GM13976 (cell line): ENCODE results near the gene RRP36.
A peak's percentile ranks its signal among the peaks of the same experiment; 100 is the strongest.

Experiments
- DNase-seq: peaks from one replicate; pipeline ENCODE4 v3.0.0; 2012; ENCODE audit warnings: low spot score
- in situ Hi-C: fragments of 300-500 bp; cut with MboI; formaldehyde crosslinking; loops from one replicate; pipeline ENCODE4 v1.12.0; 2022; ENCODE audit warnings: low sequenced_read_pairs, mixed read lengths, inconsistent platforms; ENCODE audit not compliant: unreplicated experiment
- TF ChIP-seq, protein P1 (sequence below): IDR thresholded peaks from 2 replicates; pipeline ENCODE4 v1.5.1; 2012; ENCODE audit warnings: borderline replicate concordance, mild to moderate bottlenecking; ENCODE audit not compliant: insufficient read depth; ENCODE audit errors: extremely low read depth, missing control alignments, control extremely low read depth

Gene RRP36, protein sequence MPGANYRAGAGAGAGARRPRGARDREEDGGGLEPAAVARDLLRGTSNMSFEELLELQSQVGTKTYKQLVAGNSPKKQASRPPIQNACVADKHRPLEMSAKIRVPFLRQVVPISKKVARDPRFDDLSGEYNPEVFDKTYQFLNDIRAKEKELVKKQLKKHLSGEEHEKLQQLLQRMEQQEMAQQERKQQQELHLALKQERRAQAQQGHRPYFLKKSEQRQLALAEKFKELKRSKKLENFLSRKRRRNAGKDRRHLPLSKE

DNA sequence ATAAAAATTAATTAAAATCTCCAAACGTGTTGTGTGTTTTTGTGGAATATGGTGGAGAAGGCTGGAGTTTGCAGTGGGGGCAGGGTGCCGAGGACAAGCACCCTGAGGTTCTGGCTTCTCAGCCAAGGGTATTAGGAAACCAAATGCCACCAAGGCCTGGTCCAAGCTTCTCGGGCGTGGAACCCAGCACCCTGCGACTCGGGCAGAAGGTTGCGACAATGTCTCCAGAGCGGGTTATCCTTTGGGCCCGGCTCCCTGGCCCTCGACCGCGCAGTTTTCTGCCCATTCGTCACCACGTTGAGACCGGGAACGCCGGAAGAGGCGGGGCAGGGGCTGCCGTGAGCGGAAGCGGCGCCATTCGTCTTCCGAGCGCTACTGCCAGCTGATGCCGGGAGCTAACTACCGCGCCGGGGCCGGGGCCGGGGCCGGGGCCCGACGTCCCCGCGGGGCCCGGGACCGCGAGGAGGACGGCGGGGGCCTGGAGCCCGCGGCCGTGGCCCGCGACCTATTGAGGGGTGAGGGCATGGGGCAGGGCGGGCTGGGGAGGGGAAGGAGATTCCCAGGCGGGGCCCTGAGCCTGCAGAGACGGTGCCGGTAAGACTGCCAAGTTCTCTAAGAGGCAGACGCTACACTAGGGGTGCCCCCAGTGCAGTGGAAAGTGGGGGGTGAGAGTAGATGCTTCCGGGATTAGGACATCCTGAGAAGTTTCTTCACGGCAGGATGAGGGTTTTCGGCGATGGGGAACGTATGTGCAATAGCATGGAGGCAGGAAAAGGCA, at the start of gene RRP36:
Gene RRP36, plus strand, starts transcription at position 354 of the 778 bp plus-strand sequence. Its CDS starts 32 bp downstream, at position 386.
- DNase-seq, result peak; percentile 90
- TF ChIP-seq, protein P1, sequence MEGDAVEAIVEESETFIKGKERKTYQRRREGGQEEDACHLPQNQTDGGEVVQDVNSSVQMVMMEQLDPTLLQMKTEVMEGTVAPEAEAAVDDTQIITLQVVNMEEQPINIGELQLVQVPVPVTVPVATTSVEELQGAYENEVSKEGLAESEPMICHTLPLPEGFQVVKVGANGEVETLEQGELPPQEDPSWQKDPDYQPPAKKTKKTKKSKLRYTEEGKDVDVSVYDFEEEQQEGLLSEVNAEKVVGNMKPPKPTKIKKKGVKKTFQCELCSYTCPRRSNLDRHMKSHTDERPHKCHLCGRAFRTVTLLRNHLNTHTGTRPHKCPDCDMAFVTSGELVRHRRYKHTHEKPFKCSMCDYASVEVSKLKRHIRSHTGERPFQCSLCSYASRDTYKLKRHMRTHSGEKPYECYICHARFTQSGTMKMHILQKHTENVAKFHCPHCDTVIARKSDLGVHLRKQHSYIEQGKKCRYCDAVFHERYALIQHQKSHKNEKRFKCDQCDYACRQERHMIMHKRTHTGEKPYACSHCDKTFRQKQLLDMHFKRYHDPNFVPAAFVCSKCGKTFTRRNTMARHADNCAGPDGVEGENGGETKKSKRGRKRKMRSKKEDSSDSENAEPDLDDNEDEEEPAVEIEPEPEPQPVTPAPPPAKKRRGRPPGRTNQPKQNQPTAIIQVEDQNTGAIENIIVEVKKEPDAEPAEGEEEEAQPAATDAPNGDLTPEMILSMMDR, result no peak
- in situ Hi-C loops, result no loop called here

DNA sequence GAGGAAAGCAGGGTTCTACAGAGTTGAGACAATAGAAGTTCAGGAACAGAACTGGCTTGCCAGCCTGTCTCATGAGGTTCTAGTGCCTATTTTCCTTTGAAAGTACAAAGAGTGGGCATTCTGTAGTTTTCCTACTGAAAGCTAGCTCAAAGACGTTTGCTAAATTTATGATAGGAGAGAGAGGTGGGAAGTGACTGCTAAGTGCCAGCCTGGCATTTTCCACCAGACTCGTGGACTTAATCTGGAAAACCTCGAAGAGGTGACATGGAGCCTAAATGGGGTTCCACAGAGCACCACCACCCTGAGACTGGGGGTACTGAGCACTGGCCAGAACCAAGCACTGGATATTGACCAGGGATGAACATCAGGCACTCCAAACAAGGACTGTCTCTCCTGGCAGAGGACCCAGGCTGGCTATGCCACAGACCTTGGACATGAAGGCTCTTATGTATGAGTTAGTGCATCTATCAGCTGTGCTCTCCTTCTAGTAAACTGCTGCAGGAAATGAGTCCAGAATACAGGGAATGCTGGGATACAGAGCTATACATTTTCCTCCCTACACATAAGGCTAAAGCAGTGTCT, 49.6 kb upstream of the RRP36 start:
- in situ Hi-C loops, result no loop called here
- DNase-seq, result no peak
- TF ChIP-seq, protein P1, result no peak

DNA sequence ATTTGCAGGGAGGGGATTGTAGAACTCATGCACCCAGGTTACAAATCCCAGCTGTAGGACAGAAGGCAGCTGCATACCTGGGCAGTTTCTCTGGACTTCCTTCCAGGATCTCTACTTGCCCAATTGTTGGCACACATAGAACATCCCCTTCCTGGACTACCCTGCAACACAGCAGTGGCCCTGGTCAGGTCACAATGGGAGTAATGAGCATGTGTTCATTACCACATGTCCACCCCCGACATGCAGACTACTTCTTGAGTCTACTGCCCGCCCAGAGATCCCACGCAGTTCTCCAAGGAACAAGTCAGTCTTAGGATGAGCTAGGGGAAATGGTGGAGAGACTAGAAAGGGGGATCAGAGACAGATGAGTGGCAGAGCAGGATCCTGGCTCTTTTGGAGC, 47.5 kb upstream of the RRP36 start:
- in situ Hi-C loops, result no loop called here
- DNase-seq, result no peak
- TF ChIP-seq, protein P1, result no peak

DNA sequence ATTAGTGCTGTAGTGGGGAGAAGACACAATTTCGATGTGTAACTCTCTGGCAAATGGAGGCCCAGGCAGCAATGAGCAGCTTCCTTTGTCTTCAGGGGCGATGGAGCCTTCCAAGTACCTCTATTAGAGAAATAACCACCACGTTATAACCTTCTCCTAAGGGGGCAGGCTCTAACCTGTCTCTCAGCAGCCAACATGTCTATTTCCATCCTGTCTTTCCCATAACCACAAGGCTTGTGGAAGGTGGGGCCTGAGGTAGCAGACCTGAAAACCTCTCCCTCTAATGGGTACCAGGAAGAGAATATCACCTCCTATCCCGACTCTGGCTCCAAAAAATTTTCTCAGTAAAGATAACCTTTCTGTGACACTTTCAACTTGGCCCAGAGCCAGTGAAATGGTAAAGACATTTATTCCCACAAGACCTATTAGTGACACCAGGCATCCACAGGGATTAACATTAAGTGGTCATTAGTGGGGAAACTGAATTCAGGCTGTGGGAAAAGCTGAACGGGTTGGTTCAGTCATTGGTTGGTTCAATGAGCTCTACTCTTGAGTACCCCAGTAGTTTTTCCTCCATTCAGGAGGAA, 46.4 kb upstream of the RRP36 start:
- in situ Hi-C loops, result no loop called here
- TF ChIP-seq, protein P1, result no peak
- no peak for DNase-seq

DNA sequence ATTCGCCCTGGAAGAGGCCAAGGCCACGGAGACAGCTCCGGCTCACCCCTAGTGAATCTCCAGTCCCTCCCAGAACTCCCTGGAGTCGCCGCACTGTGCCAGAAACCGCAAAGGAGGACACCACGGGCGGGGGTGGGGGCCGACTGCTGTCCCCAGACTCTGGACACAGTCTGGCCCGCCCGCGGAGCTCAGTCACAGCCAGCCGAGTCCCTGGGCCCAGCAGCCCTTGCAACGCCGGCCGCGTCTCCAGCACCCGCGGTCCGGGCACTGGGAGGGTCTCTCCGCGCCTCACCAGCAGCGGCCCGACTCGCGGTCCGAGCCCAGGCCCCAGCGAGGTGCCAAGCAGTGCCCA, 43.0 kb upstream of the RRP36 start:
- TF ChIP-seq, protein P1, result no peak
- DNase-seq, result no peak
- in situ Hi-C loops, result no loop called here

DNA sequence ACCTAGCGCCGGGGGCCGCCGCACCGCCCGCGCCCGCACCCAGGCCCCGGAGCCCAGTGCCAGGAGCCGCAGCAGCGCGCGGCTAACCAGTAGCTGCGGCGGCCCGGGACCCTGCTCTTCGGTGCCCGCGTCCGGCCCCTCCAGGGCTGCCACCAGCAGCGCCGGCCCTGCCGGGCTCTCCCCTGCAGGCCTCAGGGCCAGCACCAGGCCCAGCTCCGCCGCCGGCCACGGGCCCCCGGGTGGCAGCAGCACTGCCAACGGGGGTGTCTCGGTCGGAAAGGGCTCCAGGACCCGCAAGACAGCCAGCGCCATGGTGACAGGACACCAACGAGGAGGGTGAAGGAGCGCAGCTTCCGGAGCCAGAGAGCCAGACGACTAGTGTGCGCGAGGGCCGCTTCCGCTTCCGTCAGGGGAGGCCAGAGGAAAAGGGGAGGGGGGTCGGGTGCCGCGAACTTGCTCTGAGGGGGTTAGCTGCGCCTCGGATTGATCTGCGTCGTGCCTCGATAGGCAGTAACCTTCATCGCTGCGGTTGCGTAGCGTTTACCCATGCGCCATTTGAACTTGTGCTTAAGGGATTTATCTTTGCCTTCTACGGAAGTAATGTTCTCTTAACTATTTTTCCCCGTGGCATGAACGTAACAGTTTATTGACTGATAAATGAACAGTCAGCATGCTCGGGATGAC, 42.4 kb upstream of the RRP36 start, which contains the start of gene PEX6:
Gene PEX6, minus strand, starts transcription at position 343 of the 684 bp plus-strand sequence. Its CDS starts 31 bp downstream, at position 312.
- in situ Hi-C loops, result no loop called here

More for the DNA sequence above, 42.4 kb upstream of the RRP36 start, which contains the start of gene PEX6:
- DNase-seq, result peak; percentile 95
- TF ChIP-seq, protein P1, result no peak
